Measurements from ENCODE around the gene ZNF236.
A peak's percentile ranks its signal among the peaks of the same experiment; 100 is the strongest.

Gene ZNF236

DNA sequence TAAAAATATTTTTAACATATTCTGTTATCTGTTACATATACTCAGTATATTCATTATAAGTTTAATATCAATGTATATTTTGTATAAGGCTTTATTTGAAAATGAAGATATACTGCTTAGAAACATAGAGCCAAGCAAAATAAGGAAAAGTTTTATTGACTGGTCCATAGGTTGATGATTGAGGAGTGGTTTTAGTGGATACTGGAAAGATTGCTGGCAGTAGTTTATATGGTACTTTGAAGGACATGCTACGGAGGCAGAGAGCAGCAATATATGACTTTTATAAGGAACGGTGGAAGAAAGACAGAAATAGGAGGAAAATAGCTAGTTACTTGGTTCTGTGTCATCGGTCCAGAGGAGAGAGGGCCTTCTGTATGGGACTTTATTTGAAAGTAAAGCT, 92.4 kb downstream of the ZNF236 start:
- Histone ChIP-seq H3K36me3 (replicated peaks) (peaks cover 17% of the 10 kb centered on the region), H3K27ac (no peak overlapping the region), H3K4me3 (ENCODE audit: low read depth, low read length) (no peak overlapping the region), H3K27me3 (replicated peaks) (no peaks in the 10 kb centered on the region)
- DNase-seq: no peak
- TF ChIP-seq, protein P1, sequence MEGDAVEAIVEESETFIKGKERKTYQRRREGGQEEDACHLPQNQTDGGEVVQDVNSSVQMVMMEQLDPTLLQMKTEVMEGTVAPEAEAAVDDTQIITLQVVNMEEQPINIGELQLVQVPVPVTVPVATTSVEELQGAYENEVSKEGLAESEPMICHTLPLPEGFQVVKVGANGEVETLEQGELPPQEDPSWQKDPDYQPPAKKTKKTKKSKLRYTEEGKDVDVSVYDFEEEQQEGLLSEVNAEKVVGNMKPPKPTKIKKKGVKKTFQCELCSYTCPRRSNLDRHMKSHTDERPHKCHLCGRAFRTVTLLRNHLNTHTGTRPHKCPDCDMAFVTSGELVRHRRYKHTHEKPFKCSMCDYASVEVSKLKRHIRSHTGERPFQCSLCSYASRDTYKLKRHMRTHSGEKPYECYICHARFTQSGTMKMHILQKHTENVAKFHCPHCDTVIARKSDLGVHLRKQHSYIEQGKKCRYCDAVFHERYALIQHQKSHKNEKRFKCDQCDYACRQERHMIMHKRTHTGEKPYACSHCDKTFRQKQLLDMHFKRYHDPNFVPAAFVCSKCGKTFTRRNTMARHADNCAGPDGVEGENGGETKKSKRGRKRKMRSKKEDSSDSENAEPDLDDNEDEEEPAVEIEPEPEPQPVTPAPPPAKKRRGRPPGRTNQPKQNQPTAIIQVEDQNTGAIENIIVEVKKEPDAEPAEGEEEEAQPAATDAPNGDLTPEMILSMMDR (IDR thresholded peaks at IDR 0.05; ENCODE audit: low read depth, low read length, missing control alignments): no peak
- in situ Hi-C loops (cut with HindIII; ENCODE audit: low pct_ligation_motif_present, low sequenced_read_pairs): no loop called here

DNA sequence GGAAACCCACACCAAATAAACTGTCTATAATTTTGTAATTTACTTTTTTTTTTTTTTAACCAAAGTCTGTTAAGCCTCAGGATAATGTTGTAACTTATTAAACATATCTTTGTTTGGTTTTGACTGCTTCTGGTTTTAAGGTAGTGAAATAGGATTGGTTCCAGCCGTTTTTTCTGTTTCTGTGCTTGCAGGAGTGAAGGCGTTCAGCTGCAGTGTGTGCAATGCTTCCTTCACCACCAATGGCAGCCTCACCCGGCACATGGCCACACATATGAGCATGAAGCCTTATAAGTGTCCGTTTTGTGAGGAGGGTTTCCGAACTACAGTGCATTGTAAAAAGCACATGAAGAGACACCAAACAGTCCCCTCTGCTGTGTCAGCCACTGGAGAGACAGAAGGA, 93.1 kb downstream of the ZNF236 start:
- DNase-seq: no peak
- Histone ChIP-seq H3K36me3 (replicated peaks) (peaks cover 17% of the 10 kb centered on the region), H3K27me3 (replicated peaks) (no peaks in the 10 kb centered on the region), H3K4me3 (ENCODE audit: low read depth, low read length) (no peak overlapping the region), H3K27ac (no peak overlapping the region)
- TF ChIP-seq, protein P1 (IDR thresholded peaks at IDR 0.05; ENCODE audit: low read depth, low read length, missing control alignments): no peak
- in situ Hi-C loops (cut with HindIII; ENCODE audit: low pct_ligation_motif_present, low sequenced_read_pairs): no loop called here

DNA sequence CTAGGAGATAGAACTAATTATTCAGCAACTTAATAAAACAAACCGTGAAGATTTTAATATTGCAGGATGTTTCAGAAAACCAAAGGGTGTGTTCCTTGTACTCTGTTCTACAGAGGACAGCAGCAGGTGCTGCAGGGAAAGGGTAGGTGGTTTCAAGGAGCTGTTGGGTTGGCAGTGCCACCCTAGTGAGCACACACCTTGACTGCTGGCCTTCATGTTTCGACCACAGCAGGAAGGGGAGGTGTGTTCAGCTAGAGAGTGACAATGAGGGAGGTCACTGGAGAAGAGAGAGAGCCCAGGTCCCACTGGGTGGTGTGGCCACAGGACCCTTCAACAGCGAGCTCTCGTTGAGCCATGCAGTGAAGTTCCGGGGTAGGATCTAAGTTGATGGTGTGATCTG, 98.6 kb downstream of the ZNF236 start:
- in situ Hi-C loops (cut with HindIII; ENCODE audit: low pct_ligation_motif_present, low sequenced_read_pairs): no loop called here
- Histone ChIP-seq H3K4me3 (ENCODE audit: low read depth, low read length) (no peak overlapping the region), H3K36me3 (replicated peaks) (peaks cover 8% of the 10 kb centered on the region), H3K27ac (no peak overlapping the region), H3K27me3 (replicated peaks) (no peaks in the 10 kb centered on the region)
- TF ChIP-seq, protein P1 (IDR thresholded peaks at IDR 0.05; ENCODE audit: low read depth, low read length, missing control alignments): no peak
- DNase-seq: no peak

DNA sequence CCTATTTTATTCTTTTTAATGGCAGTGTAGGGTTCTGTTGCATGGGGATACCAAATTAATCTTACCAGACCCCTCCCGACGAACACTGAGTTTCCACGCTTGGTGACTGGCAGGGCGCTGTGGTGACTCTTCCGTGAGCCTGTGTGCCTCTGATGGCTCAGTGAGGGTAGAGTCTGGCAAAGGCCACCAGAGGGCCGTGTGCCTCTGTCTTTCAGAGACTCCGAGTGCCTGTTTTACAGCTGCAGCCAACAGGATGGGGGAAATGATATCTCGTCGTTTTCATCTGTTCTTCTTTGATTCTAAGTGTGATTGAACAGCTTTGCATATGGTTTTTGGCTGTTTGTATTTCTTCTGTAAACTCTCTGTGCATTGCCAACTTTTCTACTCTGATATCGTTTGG, 99.8 kb downstream of the ZNF236 start:
- H3K27ac ChIP-seq: no peak overlapping the region
- in situ Hi-C loops (cut with HindIII; ENCODE audit: low pct_ligation_motif_present, low sequenced_read_pairs): no loop called here
- peak; percentile 62 for DNase-seq
- H3K4me3 ChIP-seq (ENCODE audit: low read depth, low read length): no peak overlapping the region
- TF ChIP-seq, protein P1 (IDR thresholded peaks at IDR 0.05; ENCODE audit: low read depth, low read length, missing control alignments): peak; percentile 86
- no peaks in the 10 kb centered on the region for H3K27me3 ChIP-seq (replicated peaks)
- peaks cover 10% of the 10 kb centered on the region for H3K36me3 ChIP-seq (replicated peaks)

DNA sequence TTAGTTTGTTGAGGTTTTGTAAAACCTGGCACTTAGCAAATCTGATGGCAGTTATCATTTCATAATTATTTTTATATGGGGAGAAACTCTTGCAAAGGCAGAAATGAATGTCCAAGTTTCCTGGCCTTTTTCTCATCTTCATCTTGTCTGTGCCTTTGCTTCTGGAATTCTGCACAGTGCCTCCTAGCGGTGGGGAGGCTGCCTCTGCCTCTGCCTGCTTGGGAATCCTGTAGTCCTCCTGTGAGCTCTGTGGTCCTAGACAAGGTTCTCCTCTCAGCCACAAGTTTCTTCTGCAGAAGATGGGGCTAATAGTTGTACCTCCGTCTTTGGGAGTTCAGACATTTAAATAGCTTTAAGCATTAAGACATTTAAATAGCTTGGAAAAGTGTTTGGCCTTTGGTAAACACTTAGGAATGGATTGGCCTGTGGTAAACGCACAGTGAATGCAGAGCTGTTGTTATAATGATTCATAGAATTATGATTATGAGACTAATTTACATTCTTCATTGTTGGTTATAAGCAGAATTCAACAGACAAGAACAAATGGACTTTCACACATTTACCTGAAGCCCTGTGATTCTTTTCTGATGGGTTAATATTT, 101.2 kb downstream of the ZNF236 start:
- Histone ChIP-seq H3K36me3 (replicated peaks) (peaks cover 12% of the 10 kb centered on the region), H3K27me3 (replicated peaks) (no peaks in the 10 kb centered on the region), H3K27ac (no peak overlapping the region), H3K4me3 (ENCODE audit: low read depth, low read length) (no peak overlapping the region)
- TF ChIP-seq, protein P1 (IDR thresholded peaks at IDR 0.05; ENCODE audit: low read depth, low read length, missing control alignments): peak; percentile 78
- peak; percentile 12 for DNase-seq
- in situ Hi-C loops (cut with HindIII; ENCODE audit: low pct_ligation_motif_present, low sequenced_read_pairs): no loop called here

DNA sequence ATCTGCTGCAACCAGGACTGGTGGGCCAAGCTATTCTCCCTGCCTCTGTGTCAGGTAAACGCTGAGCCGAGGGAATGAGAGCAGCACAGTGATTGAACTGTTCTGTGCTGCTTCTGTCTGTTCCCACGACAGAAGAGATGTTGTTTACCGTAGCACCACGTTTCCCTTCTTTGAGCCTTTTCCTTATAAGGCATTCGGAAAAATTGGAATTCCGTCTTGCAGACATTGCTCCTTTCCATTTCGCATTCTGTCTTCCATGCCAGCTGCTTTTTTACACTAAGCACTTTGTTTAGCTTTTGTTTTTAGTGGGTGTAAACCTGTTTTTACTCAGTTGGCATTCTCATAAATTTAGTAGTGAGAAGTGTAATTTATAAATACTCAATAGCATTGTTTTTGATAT, 103.1 kb downstream of the ZNF236 start:
- TF ChIP-seq, protein P1 (IDR thresholded peaks at IDR 0.05; ENCODE audit: low read depth, low read length, missing control alignments): no peak
- in situ Hi-C loops (cut with HindIII; ENCODE audit: low pct_ligation_motif_present, low sequenced_read_pairs): no loop called here

More for the DNA sequence above, 103.1 kb downstream of the ZNF236 start:
- no peak overlapping the region for H3K4me3 ChIP-seq (ENCODE audit: low read depth, low read length)
- no peak for DNase-seq
- peaks cover 12% of the 10 kb centered on the region for H3K36me3 ChIP-seq (replicated peaks)
- no peak overlapping the region for H3K27ac ChIP-seq
- H3K27me3 ChIP-seq (replicated peaks): no peaks in the 10 kb centered on the region
